Hematopoietic multipotent progenitor cell treated with erythropoietin and hydrocortisone succinate and interleukin-3 and kit ligand, for 17 days (in vitro differentiated cells): ENCODE measurements around the gene SRC.

Source experiments
- DNase-seq: peaks from one replicate; pipeline ENCODE4 v3.0.0-alpha.2; 2015; ENCODE audit warnings: low spot score

Gene SRC

DNA sequence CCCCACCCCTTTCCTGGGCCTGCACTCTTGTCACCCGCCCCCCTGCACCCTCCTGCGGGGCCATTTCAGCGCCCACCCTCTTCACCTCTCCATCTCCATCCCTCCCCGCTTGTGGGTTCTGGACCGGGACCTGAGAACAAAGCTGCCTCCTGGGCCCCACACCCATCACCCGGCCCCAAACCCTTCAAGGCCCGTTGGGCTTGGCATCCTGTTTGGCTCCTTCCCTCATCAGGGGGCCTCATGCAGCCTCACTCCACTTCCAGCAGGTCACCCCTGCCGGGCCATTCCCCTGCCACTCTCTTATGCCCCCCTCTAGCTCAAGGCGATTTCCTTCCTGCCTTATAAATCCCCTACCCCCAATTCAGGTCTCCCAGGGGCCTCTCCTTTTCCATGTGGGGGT is 67.4 kb downstream of the SRC start:
- no peak for DNase-seq

DNA sequence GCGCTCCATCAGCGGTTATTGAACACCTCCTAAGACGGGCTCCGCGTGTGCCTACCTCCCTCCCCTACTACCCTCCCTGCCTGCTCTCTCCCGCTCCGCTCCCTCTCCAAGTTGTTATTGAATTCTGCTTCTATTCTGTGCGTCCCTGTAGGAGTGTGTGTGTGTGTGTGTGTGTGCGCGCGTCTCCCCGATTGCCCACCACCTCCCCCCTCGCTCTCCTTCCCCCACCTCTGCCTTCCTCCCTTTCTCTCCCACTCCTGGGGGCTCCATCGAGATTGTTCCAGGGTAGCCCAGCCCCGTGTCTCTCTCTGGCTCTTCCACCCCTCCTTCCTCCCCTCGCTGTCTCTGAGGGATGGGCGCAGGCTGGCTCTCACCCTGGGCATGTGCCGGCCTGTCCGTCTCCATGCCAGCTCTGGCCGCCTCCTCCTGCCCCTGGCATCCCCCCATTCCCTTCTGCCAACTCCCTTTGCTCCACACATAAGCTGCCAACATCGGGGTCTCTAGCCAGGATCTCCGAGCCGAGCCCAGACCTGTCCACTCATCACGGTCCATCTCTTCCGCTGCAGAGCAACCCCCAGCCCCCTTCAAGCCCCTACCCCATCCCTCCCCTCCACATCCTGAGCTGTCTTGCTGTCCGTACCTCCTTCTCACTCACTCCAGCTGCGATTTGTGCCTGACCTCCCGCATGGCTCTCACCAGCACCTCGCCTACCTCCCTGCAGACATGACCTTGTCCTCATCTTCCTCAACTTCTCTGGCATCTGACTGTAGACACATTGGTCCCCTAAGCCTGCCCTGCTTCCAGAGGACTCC is 68.5 kb downstream of the SRC start:
- DNase-seq: no peak

DNA sequence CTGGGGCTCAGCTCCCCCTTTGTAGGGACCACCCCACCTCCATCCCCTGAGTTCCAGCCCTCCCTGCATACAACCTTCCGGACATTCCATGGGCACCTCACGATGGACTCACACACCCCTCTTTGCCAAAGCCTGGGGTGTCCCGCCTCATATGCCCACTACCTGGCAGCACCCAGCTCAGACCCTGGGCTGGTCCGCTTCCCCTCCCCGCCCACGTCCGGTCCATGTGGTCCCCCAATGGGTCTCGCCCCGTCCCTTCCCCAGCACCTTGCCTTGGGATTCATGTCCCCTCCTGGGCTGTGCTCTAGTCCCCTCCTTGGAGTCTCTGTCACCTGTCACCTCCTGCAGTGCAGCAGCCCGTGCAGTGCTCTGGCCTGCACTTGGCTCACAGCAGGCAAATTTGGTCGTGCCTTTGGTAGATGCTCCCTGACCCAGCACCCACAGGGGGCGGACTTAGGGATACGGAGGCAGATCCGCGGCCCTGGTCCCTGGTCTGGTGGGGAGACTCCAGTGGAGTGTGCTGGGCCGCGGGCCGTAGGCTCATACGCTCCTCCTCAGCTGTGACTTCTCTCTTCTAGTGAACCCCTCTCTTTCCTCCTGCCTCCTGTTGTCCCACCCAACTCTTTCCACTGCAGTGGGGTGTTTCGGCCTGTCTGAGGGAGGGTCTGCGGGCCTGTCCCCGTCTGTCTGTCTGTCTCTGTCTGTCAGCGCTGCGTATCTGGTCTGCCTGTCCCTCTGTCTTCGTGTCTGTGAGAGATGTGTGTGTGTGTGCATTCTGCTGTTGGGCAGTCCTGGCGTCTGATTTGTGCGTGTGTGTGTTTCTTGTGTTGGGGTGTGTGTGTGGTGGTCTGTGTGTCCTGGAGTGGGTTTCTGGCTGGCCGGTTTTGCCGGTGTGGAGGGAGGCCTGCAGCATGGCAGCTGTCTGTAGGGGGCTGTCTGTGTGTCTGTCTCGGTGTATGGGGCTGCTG is 69.5 kb downstream of the SRC start:
- no peak for DNase-seq

DNA sequence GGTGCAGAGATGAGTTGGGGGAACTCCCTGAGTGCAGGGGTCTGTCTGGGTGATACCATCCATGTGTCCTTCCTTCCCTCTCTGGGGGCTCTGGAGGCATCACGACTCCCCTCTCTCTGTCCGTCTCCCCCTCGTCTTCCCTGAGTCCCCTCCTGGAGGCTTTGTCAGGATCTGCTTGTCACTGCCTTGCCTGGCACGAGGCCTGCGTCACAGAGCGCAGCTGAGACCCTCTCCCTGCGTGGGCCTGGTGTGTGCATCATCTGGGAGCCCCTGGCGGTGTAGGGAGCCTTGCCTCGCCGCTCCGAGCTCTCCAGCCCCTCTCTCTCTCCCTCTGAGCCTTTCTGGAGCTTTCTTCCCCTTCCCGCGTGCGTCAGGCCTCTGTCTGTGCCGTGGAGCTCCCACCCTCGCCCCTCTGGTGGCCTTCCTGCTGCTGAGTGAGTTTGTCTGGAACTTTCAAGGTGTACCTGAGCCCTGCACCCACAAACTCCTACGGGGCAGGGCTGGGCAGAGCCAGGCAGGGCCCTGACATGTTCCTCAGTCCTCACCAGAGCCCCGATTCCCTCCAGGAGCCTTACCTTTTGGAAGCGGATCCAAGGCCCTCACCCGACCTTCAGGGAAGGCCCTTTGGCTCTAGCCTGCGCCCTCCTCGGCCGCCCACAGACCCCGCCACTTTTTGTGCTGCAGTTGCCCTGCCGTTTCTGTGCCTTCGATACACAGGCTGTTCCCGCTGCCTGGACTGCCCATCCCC is 70.3 kb downstream of the SRC start:
- no peak for DNase-seq

DNA sequence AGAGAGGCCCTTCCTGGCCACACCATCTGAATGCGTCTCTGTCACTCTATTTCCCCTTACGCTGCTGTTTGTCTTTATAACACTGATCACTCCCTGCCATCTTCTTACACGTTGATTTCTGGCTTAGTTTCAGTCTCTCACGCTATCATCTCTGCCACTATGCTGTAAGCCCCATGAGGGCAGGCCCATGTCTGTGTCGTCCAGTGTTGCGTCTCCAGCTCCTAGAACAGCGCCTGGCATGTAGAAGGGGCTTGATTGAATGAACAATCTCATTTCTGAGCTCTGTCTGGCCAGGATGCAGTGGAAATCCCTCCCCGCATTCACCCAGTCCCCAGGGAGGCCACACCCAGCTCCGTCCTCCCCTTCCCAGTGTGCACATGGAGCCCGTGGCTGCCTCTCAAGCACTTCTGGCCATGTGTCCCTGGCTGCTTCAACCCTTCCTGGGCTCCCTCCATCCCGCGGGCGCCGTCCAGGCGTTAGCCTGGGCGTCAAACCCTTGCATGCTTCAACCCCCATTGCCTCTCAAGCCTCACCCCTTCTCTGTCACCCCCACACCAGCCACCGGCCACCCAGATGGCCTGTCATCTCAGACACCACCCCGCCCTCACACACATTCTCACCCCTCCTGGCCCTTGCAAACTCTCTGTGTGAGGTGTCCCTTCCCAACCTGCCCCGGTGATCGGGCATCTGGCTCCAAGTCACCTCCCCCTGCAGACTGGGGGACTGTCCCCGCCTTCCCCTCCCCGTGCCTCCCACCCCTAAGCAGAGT is 71.1 kb downstream of the SRC start:
- DNase-seq: no peak

DNA sequence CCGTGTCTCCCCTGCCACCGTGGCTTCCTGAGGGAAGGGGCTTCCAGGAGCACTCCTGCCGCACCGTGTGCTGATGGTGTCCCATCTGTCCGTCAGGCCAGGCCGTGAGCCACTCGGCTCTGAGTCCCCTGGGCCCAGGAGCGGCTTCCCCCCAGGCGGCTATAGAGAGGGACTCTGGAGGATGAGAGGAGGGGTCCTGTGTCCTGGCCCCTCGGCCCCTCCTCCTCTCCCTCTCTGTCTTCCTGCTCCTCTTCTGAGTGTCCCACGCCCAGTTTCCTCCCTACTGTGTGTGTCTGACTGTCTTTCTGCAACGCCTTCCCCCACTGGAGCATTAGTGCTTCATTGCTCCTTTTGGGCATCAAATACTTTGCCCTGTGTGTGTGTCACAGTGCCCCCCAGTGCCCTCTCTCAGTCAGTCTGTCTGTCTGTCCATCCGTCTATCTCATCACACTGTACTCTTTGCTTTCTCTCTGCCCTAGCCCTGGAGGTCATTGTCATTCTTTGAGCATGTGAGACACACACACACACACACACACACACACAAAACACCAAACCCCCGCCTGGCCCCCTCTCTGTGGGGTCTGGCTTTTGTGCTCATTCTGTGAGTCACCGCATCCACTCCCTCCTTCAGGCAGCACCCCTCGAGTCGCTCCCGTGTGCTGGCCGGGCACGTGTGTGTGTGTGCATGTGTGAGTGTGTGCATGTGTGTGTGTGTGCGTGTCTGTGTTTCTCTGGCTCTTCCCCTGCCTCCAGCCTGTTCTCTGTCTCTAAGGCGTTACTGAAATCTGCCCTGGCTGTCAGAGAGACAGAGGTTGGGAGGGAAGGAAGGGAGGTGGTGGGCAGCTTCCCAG is 71.9 kb downstream of the SRC start:
- no peak for DNase-seq

DNA sequence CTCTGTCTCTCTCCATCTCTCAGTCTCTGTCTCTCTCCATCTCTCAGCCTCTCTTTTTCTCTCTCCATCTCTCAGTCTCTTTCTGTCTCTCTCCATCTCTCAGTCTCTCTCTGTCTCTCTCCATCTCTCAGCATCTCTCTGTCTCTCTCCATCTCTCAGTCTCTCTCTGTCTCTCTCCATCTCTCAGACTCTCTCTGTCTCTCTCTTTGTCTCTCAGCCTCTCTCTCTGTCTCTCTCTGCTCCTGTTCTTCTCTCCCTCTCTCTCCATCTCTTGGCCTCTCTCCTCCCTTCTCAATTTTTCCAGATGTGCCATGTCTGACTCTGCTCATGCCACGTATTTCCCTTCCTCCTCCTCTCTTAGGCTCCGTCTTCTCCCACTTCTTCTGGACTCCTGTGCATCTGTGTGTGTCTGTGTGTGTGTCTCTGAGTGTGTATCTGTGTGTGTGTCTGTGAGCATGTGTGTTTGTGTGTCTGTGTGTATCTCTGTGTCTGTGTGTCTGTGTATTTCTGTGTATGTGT is 72.7 kb downstream of the SRC start:
- DNase-seq: no peak

DNA sequence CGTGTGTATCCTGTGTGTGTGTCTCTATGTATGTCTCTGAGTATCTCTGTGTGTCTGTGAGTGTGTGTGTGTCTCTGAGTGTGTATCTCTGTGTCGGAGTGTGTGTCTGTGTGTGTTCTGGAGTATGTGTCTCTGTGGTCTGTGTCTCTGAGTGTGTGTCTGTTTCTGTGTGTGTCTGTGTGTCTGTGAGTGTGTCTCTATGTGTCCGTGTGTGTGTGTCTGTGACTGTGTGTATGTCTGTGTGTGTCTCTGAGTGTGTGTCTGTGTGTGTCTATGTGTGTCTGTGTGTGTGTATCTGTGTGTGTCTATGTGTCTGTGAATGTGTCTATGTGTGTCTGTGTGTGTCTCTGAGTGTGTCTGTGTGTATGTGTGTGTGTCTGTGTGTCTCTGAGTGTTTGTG is 73.4 kb downstream of the SRC start:
- DNase-seq: no peak

DNA sequence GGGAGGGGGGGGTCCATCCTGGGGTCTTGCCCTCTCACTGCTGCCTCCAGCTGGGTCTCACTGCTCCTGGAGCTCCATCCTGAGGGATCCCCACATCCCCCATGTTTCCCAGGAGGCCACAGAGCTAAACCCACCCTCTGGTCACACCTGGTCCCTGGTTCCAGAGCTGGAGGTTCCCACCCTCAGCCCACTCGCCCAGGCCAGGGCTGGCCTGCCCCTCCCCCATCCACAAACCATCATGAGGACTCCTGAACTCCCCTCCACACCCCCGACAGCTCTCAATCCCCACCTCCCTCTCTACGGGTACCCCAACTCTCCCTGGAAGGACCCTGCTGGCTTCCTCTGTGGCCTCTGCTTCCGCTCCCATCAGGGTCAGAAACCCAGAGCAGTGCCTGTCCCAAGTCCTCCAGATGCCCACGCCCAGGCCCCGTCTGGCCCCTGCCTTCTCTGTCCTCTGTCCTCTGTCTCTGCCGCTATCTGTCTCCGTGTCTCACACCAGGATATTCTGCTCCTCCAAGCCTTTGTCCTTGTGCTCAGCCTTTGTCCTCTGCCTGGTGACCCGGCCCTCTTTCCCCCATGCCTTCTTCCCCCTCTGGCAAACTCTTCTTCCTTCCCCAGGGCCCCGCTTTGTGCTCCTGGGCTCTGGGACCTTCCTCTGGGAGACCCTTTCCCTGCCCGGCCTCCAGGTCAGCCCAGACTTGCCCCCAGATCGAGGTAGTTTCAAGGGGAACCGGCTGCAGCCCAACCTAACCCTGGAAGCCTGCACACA is 74.0 kb downstream of the SRC start:
- no peak for DNase-seq

DNA sequence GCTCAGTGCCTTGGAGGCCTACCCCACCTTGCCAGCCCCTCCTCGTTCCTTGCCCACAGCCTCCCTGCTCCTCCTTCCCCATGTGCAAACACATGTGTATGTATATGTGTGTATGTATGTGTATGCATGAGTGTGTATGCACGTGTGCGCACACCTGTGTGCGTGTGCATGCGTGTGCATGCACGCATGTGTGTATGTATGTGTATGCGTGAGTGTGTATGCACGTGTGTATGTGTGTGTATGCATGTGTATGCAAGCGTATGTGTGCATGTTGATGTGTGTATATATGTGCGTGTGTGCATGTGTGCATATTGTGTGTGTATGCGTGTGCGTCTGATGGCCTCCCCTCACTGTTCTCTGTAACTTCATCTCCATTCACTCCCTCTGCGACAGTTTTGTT is 74.7 kb downstream of the SRC start:
- DNase-seq: no peak

DNA sequence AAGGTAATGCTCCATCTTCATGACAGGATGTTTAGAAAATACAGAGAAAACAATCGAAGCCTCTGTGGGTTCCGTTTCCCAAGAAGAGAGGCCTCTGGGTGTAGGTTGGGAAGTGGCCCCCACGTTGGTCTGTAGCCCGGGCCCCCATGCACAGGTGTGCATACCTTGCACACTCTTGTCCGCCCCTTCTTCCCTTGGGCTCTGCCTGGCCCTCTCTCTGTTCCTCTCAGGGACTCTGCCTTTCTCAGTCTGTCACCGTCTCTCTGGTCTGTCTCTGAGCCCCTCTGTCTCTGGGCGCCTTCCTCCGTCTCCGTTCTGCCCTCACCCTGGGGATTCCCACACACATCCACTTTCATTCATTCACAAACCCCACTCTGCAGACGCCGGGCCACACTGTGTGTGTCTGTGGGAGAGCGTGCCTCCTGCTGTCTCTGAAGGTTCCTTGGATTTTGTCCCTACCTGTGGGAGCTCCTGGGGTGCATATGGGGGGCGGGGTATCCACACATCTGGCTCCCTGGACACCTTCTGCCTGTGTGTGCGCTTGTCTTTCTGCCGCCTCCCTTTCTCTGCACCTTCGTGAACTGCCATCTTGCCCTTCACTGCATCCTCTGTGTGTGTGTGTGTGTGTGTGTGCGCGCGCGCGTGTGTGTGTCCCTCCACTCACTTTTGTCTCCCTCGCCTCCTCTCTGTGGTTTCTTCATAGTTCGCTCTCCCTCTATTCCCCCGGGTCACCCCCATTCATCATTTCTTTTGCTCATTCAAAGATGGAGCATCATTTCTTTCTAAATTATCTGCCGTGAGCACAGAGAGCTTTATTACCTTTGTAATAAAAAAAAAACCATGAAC is 75.3 kb downstream of the SRC start:
- DNase-seq: no peak

DNA sequence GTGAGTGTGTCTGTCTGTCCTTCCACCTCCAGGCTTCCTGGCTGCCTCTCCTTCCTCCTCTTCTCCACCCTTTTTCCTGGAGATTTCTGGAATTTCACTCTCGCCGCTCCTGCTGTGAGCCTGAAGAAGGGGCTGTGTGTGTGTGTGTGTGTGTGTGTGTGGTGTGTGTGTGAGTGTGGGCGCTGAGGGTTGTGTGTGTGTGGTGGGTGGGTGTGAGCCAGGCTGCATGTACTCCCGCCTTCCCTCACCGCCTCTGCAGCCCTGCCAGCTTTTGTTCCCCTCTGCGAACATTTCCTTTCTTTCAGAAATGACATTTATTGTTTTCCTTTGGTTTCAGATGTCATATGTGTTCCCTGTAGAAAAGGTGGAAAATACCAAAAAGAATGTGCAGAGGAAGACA is 76.0 kb downstream of the SRC start:
- DNase-seq: no peak

DNA sequence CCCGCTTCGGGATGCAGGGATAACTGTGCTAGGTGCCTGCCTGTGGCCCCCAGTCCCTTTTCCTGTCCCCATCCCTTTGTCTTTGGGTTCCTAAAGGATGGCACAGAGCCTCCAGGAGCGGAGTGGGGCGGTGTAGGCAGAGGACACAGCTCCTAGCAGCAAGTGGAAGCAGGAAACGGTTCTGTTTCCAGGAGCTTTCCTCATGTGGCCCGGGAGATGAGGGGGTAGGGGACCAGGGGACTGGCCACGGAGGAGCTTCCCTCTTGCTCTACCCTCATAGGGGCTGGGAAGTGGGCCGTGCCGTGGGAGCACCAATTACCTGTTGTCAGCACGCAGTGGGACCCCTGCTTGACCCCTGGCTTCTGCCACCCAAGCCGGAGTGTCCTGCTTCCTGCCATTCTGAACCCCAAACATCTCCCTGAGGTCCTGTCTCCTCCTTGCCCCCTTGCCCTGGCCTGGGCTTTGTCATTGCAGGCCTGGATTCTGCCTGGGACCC is 76.9 kb downstream of the SRC start:
- DNase-seq: no peak

DNA sequence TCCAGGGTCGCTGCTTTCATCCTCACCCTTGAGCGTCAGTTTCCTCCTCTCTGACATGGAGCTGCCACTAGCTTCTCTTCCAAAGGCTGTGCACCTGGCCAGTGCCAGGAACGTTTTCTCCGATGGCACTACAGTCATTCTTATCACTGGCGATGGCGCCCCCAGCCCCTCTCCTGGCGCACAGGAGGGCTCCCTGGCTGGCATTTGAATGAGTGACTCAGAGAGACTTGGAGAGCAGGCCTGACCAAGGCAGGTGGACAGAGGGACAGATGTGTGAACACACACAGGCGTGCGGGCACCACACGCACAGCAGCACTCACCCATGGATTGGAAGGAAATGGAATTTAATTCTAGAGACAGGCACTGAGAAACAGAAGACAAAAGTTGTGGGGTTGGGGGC is 77.6 kb downstream of the SRC start:
- DNase-seq: no peak

DNA sequence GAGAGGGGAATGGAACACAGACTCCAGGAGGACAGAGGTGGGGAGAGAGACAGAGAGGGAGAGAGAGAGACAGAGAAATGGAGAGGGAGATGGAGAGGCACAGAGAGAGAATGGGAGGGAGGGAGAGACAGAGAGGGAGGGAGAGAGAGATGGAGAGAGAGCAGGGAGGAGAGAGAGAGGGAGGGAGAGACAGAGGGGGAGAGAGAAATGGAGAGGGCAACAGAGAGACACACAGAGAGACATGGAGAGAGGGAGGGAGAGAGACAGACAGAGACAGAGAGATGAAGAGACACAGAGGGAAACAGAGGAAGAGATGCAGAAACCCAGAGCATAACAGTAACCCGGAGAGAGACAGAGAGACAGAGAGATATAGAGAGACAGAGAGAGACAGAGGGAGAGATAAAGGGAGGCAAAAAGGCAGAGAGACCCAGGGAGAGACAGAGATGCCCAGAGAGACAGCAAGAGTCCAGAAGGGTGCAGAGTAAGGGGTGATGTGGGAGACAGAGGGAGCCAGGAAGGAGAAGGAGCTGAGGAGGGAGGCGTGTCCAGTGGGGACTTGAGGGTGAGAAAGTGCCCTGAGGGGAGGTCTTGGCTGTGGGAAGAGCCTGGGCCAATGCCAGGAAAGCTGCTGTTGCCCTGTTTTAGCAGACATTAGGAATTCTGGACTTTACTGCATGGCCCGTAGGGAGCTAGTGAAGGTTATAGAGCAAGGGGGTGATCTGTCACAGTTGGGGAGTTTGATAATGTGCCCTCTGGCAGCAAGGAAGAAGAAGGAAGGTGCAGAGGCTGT is 78.3 kb downstream of the SRC start:
- DNase-seq: no peak

DNA sequence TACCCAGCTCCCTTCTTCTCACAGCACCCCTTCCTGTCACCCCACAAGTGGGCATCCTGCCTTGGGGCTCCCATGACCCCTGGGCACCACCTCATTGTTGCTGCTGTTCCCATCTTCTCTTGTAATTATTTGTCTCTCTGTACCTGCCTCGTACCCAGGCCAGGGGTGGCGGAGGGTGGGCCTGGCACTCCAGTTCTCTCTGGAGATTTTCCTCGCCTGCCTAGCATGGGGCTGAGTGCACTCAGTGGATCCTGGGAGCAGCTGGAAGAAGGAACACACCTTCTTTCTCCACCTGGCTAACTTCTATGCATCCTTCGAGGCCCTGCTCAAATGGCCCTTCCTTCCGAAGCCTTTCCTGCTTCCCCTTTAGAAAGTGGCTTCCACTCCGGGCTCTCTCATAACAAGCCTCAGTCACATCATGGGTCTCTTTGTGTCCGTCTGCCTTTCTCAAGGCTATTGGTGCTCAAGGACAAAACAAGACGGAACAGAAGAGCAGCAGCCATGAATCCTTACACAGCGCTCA is 79.2 kb downstream of the SRC start:
- no peak for DNase-seq

DNA sequence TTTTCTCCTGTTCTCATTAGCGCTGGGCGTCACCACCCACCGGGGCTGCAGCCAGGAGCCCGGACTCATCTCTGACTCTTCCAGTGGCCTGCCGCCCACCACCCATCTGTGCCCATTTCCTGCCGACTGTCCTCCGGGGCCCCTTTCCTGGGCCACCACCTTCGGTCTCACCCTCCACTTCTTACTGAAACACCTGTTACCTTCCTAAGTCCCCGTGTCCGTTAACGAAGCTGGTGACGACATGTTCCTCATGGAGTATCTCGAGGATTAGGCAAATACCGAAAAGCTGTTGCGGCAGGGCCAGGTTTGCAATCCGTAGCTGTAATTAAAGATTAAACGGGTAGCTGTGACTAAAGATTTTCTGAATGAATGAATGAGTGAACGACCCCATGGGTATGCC is 80.2 kb downstream of the SRC start:
- no peak for DNase-seq

DNA sequence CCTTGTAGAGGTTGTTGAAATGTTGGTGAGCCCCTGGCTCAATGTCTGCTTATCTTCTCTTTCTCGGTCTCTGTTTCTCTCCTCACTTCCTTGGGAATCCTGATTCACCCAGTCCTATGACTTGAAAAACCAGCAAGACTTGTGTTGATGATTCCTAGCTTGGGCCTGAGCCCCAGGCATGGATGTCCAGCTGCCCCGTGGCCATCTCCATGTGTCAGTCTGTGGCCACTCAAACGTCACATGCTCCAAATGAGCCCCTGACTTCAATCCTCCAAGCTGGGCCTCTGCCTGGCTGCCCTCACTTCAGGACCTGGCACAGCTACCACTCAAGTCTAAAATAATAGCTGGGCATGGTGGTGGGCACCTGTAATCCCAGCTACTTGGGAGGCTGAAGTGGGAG is 81.0 kb downstream of the SRC start:
- DNase-seq: no peak
